HT1080 (cell line): Measurements from ENCODE around the gene PTGDR. TPM values are rescaled to one million over a fixed set of nuclear protein-coding genes. Genes with fewer than 3 reads are reported as not detected.
A peak's percentile ranks its signal among the peaks of the same experiment; 100 is the strongest.

ENCODE experiments used
- DNase-seq: peaks from one replicate; pipeline ENCODE4 v3.0.0-alpha.2; 2015; ENCODE audit warnings: low read depth
- total RNA-seq: library from RNA; depleted of rRNA; stranded (reverse); fragments of >200 nt; shearing (Covaris generic); gene quantifications from 2 replicates; pipeline ENCODE4 v1.2.3, GENCODE V29; 2014

Gene PTGDR
- total RNA-seq, 1 experiment from 2014 or later, result not detected

DNA sequence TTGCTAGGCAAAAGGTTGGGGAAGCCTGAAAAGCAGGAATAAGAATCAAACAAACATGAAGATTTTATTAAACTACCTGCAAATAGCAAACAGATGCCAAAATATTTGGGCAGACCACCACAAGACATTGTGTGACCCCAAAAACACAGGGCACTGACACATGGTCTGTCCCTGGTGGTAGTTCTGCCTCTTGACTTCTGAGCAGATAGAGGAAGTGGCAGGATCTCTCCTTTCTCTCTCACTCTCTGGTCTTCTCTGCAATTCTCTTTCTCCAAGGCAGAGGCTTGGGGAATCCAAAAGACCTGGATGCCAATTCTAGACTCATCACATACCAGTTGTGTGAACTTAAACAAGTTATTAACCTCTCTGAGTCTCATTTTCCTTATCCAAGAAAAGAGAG is 4.3 kb upstream of the PTGDR start:
- no peak for DNase-seq

DNA sequence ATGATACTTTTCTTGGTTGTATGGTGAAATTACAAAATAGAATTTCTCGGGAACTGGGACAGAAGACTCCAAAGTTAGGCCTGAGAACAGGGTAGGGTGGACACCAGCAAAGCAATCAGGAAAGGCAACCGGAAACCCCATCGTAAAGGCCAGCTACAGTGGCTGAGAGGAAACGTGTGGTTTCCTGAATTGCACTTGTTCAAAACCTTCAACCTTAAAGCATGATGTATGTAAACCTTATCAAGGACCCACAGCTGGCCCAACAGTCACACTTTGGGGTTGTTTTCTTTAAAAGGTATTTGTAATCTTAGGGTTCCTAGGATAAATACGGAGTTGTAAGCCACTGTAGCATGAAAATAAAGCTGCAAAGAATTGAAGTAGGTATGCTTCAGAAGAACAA is 2.2 kb upstream of the PTGDR start:
- no peak for DNase-seq

DNA sequence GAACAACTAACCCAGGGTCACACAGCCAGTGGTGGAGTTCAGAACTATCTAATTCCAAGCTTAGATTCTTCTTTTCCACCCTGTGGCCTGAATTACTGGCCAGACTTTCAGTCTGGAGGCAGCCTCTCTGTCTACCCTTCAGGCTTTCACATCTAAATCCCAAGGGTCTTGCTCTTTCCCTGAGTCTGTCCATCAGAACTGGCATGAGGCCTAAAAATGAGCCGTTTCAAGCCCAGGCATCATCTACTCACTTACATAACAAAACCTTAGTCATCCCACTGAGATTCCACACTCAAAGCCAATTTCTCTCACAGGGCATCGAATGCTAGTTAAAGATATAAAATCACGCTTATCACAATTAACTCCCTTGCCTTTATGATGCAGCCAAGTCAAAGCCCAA is 1.3 kb upstream of the PTGDR start:
- DNase-seq, result peak; percentile 50

DNA sequence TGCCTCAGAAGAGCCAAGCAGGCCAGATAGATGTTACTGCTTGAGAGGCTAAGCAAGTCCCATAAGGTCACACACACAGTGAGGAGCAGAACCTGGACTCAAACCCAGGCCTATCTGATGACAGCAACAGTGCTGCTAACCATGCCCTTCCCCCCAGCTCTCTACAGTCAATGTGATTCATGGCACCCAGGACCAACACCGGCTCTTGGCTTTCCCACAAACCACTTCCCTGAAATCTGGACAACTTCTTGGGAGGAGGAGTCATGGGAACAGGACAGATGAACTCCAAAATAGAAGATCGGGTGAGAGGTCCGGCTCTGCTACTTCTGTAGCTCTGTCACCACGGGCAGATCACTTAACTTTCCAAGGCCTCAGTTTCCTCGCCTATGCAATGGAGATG is 716 bp upstream of the PTGDR start:
- peak; percentile 67 for DNase-seq

DNA sequence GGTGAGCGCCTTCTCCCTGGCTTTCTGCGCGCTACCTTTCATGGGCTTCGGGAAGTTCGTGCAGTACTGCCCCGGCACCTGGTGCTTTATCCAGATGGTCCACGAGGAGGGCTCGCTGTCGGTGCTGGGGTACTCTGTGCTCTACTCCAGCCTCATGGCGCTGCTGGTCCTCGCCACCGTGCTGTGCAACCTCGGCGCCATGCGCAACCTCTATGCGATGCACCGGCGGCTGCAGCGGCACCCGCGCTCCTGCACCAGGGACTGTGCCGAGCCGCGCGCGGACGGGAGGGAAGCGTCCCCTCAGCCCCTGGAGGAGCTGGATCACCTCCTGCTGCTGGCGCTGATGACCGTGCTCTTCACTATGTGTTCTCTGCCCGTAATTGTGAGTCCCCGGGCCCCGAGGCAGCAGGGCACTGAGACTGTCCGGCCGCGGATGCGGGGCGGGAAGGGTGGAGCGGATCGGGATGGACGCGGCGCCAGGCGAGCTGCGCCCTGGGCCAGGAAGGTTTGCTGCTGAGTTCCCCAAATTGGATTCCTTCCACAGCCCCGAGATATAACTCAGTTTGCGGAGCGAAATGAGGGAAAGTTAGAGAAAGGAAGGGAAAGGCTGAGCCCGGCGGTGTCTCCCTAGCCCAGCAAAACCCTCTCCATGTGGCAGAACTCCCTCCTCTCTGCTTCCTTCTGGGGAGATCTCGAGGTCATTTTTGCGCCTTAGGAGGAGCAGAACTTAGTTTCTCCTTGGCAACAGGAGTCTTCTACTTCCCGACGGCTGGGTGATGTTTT is 972 bp downstream of the PTGDR start:
- no peak for DNase-seq

DNA sequence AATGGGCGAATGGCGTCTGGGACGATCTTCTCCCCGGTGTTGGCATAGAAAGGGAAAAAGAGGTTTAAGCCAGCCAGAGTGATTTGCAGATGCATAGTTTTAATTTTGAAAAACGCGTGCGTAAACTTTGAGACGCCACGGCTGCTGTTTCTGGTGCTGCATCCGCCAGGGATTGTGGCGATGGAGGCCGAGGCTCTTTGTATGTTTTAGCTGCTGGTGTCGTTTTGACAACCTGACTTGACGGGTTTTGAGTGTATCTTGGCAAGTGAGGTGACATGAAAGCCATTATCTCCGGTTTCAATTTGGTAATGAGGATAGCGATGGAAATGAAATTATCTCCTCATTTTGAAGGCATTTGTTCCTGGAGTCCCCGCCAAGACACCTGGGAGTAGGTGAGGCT is 1.6 kb downstream of the PTGDR start:
- DNase-seq, result no peak

DNA sequence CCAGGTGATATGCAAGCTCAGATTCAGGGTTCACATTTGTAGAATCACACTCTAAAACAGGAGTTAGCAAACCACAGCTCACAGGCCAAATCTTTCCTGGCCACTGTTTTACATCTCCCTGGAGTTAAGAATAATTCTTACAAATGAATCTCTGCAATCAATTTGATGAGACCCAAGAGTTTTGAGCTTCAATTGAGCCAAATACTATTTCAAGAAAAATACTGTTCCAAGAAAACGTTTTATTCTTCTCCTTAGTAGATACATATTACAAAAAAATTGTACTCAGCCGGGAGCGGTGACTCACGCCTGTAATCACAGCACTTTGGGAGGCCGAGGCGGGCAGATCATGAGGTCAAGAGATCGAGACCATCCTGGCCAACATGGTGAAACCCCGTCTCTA is 2.5 kb downstream of the PTGDR start:
- no peak for DNase-seq

DNA sequence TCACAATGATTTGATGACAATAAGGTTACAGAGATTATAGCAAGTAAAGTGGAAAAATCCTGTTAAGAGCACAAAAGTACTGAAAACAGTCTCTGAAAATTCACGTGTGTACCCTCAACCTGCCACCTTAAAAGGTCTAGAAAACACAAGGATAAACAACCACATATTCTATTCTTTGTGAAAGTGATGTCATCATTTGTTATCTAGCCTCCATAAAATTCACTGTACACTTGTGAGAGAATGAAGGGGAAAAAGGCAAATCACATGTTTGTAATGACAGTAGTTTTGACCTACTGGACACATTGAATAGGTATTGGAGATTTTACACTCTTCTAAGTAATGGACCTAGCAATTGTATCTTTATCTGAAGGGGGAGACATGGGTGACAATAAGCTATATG is 4.0 kb downstream of the PTGDR start:
- DNase-seq, result no peak

DNA sequence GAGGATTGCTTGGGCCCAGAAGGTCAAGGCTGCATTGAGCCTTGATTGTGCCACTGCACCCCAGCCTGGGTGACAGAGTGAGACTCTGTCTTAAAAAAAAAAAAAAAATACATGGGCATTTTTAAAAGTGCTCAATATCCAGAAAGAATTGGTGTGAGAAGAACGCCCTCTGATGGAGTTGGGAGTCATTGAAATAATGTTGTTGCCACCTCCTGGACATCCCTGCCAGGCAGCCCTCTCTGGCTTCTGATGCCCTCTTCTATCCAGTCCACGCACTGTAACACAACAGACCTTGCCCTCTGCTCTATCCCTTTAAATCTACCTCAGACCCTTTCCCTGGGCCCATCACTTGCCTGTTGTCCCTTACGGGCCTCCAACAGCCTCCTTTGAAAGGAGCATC is 4.9 kb downstream of the PTGDR start:
- DNase-seq, result peak; percentile 39

DNA sequence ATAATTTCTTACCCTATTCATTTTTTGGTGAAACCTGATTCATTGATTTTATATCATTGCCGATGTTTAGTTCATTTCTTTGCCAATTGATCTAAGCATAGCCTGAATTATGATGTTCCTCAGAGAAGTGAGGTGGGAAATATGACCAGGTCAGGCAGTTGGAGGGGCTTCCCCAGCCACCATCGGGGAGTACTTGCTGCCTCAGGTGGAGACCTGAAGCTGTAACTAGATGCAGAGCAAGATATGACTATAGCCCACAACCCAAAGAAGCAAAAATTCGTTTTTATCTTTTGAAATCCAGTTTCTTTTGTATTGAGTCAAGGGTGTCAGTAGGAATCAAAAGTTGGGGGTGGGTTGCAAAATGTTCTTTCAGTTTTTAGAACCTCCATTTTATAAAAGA is 7.9 kb downstream of the PTGDR start:
- DNase-seq, result no peak

DNA sequence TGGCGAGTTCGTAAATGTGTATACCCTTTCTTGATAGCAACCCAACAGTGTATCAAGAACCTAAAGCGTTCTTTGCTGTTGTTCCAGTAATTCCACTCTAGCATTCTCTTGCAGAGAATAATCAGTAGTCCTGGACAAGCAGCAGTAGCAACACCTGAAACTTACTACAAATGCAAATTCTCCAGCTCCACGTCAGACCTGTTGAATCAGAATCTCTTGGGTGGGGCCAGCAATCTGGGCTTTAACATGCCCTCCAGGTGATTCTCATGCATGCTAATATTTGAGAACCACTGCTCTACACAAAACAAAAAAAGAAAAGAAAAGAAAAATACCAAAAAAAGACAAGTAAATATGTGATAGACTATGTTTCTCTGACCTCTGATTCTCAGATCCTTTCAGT is 10.1 kb downstream of the PTGDR start:
- no peak for DNase-seq

DNA sequence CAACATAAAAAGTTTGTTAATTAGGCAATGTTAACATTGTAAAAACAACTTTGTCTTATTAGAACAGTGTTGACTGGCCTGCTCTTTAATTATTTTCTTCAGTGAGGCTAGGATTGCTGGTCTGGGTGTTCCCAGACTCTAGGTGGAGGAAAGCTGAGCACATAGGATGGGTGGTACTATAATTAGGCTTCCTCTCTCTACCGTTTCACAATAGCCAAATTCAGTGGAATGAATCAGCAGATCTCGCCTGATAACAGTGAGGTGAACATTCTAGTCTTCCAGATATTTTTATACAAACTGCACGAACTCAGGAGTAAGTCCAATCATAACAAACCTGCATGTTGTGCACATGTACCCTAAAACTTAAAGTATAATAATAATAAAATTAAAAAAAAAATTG is 11.9 kb downstream of the PTGDR start:
- DNase-seq, result peak; percentile 61

DNA sequence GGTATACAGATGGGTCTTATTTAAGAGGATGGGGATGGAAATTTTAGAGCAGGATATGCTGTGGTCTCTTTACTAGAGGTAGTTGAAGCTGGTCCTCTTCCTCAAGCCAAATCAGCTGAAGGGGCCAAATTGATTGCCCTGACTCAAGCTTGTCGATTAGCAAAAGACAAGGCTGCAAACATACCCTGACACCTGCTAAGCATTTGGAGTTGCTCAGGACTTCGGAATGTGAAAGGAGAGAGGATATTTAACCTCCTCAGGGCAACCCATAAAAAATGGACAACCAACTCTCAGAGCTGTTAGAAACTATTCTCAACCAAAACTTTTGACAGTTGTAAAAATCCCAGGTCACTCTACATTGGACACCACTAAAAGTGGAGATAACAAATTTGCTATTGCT is 15.6 kb downstream of the PTGDR start:
- no peak for DNase-seq

DNA sequence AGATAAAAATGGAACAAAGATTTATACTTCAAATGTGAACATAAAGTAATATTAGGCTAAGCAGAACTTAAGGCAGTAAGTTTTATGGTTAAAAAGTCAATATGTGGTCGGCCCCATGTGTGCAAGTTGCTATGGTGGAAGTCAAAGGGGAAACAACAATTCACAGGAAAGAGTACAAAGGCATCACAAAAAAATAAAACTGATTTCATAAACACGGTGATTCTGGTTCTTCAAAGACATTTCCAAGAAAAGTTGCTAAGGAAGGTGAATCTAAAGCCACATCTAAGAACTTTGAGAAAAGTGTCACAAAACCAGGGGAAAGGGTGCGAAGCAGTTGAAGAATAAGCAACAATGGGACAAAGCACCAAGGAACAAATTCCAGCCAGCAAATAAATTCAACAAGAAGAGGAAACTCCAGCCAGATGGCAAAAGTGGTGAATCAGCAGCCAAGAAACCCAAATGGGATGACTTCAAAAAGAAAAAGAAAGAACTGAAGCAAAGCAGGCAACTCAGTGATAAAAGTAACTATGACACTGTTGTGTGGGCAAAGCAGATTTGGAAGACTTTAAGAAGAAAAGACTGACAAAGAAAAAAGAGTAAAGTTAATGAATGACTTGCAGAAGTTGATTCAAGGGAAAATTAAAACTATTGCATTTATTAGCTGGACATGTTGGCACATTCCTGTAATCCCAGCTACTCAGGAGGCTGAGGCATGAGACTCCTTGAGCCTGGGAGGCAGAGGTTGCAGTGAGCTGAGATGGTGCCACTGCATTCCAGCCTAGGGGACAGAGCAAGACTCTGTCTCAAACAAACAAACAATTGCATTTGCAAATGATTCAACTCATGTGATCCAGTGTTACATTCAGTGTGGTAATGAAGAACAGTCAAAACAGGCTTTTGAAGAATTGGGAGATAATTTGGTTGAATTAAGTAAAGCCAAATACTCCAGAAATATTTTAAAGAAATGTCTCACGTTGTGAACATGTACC is 19.5 kb downstream of the PTGDR start:
- DNase-seq, result no peak

DNA sequence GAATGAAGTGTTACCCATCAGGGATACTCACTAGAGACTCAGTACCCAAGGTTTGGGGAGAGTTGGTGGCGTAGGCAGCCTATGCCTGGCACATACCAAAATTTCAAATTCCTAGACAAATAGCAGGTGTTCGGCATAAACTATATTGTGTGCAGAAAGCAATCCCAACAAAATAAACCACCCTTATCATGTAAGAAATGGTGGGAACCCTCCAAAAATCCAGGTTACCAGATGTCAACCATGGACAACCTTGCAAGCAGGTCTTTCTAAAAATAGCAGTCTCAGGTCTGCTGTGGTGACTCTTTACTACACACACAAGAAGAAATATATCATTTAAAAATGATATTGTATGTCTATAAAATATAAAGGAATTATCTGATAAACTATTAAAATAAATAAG is 28.9 kb downstream of the PTGDR start:
- no peak for DNase-seq

DNA sequence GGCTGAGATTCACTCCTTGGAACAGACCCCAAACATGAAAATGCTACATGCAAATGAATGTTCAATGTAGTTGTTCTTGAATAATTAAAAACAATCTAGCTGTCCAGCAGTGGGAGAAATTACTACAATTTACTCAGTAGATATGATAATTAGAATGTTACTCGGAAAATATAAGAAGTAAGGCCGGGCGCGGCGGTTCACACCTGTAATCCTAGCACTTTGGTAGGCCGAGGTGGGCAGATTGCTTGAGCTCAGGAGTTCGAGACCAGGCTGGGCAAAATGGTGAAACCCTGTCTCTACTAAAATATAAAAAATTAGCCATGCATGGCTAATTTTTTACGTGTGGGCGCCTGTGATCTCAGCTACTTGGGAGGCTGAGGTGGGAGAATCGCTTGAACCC is 31.3 kb downstream of the PTGDR start:
- no peak for DNase-seq

DNA sequence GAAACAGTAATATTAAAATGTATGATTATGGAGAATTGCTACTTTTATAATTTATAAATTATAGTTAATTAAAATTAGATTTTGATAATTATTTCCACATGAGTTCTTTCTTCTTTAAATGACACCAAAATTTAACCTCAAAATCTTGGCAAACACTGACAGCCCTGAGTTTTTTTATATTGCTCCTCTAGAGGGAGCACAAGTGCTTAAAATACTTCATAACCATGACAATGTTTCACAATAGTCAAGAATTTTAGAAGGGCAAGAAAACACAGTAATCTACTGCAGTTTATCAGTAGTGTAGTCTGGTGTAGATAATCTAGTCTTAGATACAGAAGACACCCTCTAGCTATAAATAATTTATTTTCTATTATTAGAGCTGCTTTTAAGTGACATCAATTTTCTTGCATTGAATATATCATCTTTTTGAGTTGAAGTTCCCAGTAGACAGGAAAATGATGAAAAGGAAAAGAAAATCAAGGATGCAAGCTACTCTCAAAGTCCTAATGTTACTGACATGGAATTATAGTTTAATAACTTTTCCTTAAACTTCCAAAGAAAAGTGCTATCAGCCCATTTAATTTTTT is 32.3 kb downstream of the PTGDR start:
- peak; percentile 44 for DNase-seq

DNA sequence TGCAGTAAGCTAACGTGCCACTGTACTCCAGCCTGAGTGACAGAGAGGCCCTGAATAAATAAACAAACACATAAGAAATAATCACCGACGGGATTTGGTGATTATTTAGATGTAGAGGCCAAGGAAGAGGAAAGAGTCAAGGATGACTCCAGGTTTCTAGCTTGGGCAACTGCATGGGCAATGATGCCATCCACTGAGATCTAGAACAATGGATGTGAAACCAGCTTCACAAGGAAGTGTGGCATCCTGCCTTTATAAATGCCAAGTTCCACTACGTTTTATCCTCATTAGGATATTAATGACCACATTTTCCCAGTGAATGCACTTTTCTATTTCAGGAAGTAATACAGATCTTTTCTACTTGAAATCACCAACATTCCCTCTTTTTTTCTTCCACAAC is 35.7 kb downstream of the PTGDR start:
- DNase-seq, result no peak

DNA sequence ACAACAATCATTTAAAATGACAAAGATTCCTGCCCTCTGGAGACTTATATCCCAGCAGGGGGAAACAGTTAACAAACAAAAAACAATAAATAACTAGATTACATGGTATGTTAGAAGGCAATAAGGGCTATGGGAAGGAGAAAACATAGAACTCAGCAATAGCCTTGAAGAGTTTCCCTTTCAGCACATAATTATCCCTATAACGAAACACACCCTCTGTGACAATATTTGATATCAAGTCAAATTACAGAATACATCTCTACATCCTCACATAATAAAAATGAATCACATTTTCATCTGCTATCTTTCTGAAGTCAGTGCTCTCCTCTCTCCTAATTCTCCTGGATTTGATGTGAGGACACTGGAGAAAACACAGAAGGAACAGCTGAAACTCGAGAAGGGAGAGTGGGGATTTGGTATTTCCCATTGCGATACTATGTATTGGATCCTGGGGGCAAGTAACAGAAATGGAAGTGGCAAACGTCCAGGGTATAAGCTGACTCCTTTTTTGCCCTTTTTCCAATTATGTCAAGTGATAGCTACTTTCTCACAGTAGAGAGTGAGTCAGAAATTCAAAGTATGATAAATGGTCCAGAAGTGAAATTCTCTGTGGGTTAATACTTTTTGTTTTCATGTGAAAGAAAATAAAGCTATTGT is 36.9 kb downstream of the PTGDR start:
- DNase-seq, result no peak

DNA sequence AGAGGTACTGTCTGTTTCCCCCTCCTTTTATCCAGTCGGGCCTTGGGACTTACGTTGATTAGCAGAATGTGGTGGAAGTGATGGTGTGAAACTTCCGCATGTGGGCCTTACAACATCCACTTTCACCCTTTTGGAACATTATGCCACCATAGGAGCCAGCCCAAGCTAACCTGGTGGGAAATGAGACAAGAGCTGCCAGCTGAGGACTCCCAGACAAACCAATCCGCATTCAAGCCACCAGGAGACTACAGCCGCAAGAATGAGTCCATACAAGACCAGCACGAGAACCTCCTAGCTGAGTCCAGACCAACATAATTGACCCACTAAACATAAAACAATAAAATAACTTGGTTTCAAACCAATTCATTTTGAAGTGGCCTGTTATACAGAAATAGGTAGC is 37.5 kb downstream of the PTGDR start:
- DNase-seq, result no peak

DNA sequence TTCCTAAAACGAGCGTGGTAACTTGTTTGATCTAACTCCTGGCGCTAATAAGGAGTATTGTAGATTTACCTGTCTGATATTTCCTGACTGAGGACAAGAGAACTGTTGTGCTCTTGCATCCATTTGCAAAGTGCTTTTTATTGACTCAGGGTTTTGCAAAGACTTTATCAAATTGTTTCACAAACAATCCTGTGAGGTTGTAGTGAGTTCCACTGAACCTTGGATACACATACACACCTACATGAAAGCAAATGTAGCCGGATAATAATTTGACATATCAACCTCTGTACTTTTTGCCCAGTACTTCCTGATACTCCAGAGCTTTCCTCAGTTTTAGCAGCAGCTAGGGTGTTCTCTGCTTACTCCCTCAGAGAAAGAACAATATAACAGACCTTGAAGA is 39.9 kb downstream of the PTGDR start:
- no peak for DNase-seq

DNA sequence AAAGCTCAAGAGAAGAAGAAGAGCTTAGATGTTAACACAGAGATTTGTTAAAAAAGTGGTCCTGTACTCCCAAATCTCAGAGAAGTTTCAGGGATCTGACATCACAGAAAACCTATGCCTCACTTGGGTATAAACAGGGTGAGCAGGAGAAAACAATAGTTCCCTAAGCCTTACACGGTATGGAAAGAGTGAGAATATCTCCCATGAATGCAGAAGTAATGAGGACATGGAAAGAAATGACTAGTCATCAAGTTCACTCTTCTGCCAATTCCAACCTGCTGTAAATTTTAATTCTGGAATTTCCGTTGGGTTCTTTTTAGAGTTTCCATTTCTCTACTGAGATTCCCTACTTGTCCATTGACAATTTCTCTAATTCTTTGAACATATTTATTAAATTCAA is 40.4 kb downstream of the PTGDR start:
- DNase-seq, result no peak
